HEK293 (cell line): ENCODE measurements around the gene GJA3.

Source experiments
- CTCF ChIA-PET: fragments of 350-600 bp; formaldehyde crosslinking; extraction: SDS; loops from one replicate; lab custom pipeline; 2021; ENCODE audit warnings: antibody characterized with exemption; lab: Yijun Ruan, JAX
- POLR2A ChIA-PET: fragments of 300-600 bp; formaldehyde crosslinking; extraction: SDS; loops from one replicate; lab custom pipeline; 2020; ENCODE audit warnings: antibody characterized with exemption, inconsistent platforms; lab: Yijun Ruan, JAX
- H3K27ac ChIP-seq: fragments of 200-500 bp; sonication (Bioruptor generic); 2 replicates; pipeline ENCODE4 v1.5.1; 2014; ENCODE audit warnings: low read depth, low read length, control low read depth, inconsistent platforms; ENCODE audit errors: extremely low read depth
- H3K36me3 ChIP-seq, 2 experiments: fragments of 200-500 bp in 1 of 2; sonication (Bioruptor generic) in 1 of 2; 1 replicate in 1 of 2; 2 replicates in 1 of 2; pipeline ENCODE4 v1.5.1; 2014 to 2017; ENCODE audit warnings: inconsistent platforms in 2 of 2, low read length in 2 of 2; ENCODE audit not compliant: control insufficient read depth in 2 of 2, insufficient read depth in 1 of 2
- H3K4me1 ChIP-seq: fragments of 200-500 bp; sonication (Bioruptor generic); 2 replicates; pipeline ENCODE4 v1.5.1; 2014; ENCODE audit warnings: mild to moderate bottlenecking, low read length, inconsistent platforms; ENCODE audit not compliant: control insufficient read depth, insufficient read depth
- H3K4me3 ChIP-seq: 2 replicates; pipeline ENCODE4 v1.5.1; 2011; ENCODE audit warnings: low read depth, mild to moderate bottlenecking, control low read depth, low read length, moderate library complexity
- H3K9me3 ChIP-seq: fragments of 200-500 bp; sonication (Bioruptor generic); 2 replicates; pipeline ENCODE4 v1.5.1; 2014; ENCODE audit warnings: low read depth, low read length, inconsistent platforms; ENCODE audit not compliant: control insufficient read depth, insufficient read depth
- EGR2 ChIP-seq: fragments of 450-650 bp; formaldehyde crosslinking; IDR thresholded peaks from 2 replicates; pipeline ENCODE4 v1.5.1; 2016; ENCODE audit warnings: low read depth, missing biosample characterization, missing genetic modification characterization
- HOXA7 ChIP-seq: sonication (generic); formaldehyde crosslinking; IDR thresholded peaks from 2 replicates; pipeline ENCODE4 v1.8.1; 2022; ENCODE audit warnings: missing genetic modification reagents, borderline replicate concordance
- SALL2 ChIP-seq: fragments of 450-650 bp; formaldehyde crosslinking; IDR thresholded peaks from 2 replicates; pipeline ENCODE4 v1.5.0; 2017; ENCODE audit warnings: missing biosample characterization, mild to moderate bottlenecking, missing genetic modification characterization, borderline replicate concordance
- ZFHX2 ChIP-seq: fragments of 450-650 bp; formaldehyde crosslinking; conservative IDR thresholded peaks from 2 replicates; pipeline ENCODE4 v1.5.1; 2016; ENCODE audit warnings: missing biosample characterization, missing genetic modification characterization
- ZNF132 ChIP-seq: fragments of 450-650 bp; formaldehyde crosslinking; IDR thresholded peaks from 2 replicates; pipeline ENCODE4 v1.5.1; 2017; ENCODE audit warnings: missing biosample characterization, missing genetic modification characterization, borderline replicate concordance
- ZNF16 ChIP-seq: fragments of 450-650 bp; formaldehyde crosslinking; IDR thresholded peaks from 2 replicates; pipeline ENCODE4 v1.5.1; 2016; ENCODE audit warnings: low read depth, missing biosample characterization, missing genetic modification characterization
- ZNF341 ChIP-seq: fragments of 450-650 bp; formaldehyde crosslinking; IDR thresholded peaks from 2 replicates; pipeline ENCODE4; 2016; ENCODE audit warnings: low read depth, missing biosample characterization, missing genetic modification characterization
- ZNF423 ChIP-seq: fragments of 450-650 bp; formaldehyde crosslinking; IDR thresholded peaks from 2 replicates; pipeline ENCODE4 v1.5.1; 2016; ENCODE audit warnings: missing biosample characterization, missing genetic modification characterization
- ZNF521 ChIP-seq: fragments of 450-650 bp; formaldehyde crosslinking; IDR thresholded peaks from 2 replicates; pipeline ENCODE4 v1.5.1; 2017; ENCODE audit warnings: missing biosample characterization, mild to moderate bottlenecking, missing genetic modification characterization
- ZNF571 ChIP-seq: fragments of 450-650 bp; formaldehyde crosslinking; IDR thresholded peaks from 2 replicates; pipeline ENCODE4 v1.5.0; 2017; ENCODE audit warnings: missing biosample characterization, missing genetic modification characterization
- ZNF596 ChIP-seq: fragments of 450-650 bp; IDR thresholded peaks from 2 replicates; pipeline ENCODE4 v1.5.0; 2018; ENCODE audit warnings: missing biosample characterization, mild to moderate bottlenecking, missing genetic modification characterization, moderate library complexity
- ZNF623 ChIP-seq: fragments of 450-650 bp; formaldehyde crosslinking; IDR thresholded peaks from 2 replicates; pipeline ENCODE4 v1.5.1; 2016; ENCODE audit warnings: missing biosample characterization, missing genetic modification characterization
- ZNF629 ChIP-seq: fragments of 450-650 bp; formaldehyde crosslinking; IDR thresholded peaks from 2 replicates; pipeline ENCODE4 v1.5.1; 2017; ENCODE audit warnings: missing biosample characterization, missing genetic modification characterization
- ZNF658 ChIP-seq: fragments of 450-650 bp; formaldehyde crosslinking; IDR thresholded peaks from 2 replicates; pipeline ENCODE4; 2016; ENCODE audit warnings: missing biosample characterization, missing genetic modification characterization
- ZNF670 ChIP-seq: fragments of 450-650 bp; formaldehyde crosslinking; IDR thresholded peaks from 2 replicates; pipeline ENCODE4 v1.5.1; 2016; ENCODE audit warnings: missing biosample characterization, missing genetic modification characterization, low read depth
- TF ChIP-seq, protein P1 (sequence below): fragments of 450-650 bp; formaldehyde crosslinking; IDR thresholded peaks from 2 replicates; pipeline ENCODE4 v1.5.1; 2016; ENCODE audit warnings: missing biosample characterization, missing genetic modification characterization, low read depth
- TF ChIP-seq, protein P2 (sequence below): fragments of 450-650 bp; formaldehyde crosslinking; conservative IDR thresholded peaks from 2 replicates; pipeline ENCODE4 v1.5.1; 2016; ENCODE audit warnings: low read depth, missing biosample characterization, missing genetic modification characterization
- TF ChIP-seq, protein P3 (sequence below): fragments of 450-650 bp; formaldehyde crosslinking; IDR thresholded peaks from 2 replicates; pipeline ENCODE4 v1.5.1; 2016; ENCODE audit warnings: missing biosample characterization, missing genetic modification characterization
- TF ChIP-seq, protein P4 (sequence below): fragments of 450-650 bp; formaldehyde crosslinking; IDR thresholded peaks from 2 replicates; pipeline ENCODE4 v1.5.1; 2016; ENCODE audit warnings: missing biosample characterization, missing genetic modification characterization
- TF ChIP-seq, protein P5 (sequence below): fragments of 450-650 bp; formaldehyde crosslinking; IDR thresholded peaks from 2 replicates; pipeline ENCODE4 v1.5.1; 2017; ENCODE audit warnings: missing biosample characterization, missing genetic modification characterization

GJA3 gene

DNA sequence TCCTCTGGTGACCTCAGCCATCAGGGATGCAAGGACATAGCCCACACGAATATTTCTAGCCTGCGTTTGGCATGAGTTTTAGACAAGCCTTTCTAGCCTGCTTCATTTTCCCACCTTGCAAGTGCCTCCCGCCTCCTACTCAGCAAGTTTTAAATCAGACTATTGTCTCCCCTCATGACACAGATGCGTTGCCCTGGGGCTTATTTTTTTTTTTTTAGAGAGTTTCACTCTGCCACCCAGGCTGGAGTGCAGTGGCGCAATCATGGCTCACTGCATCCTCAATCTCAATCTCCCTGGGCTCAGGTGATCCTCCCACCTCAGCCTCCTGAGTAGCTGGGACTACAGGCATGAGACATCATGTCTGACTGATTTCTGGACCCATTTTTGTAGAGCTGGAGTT is 17.3 kb upstream of the GJA3 start:
- no peak for TF ChIP-seq ZNF132 (tag by site-specific recombination)
- no peak for TF ChIP-seq ZNF571 (tag by site-specific recombination)
- no peak for TF ChIP-seq ZNF423
- TF ChIP-seq ZFHX2 (tag by site-specific recombination) = 0 out of 2 replicates have a peak, but pooled peaks have one; percentile 25
- TF ChIP-seq EGR2 (tag by site-specific recombination) = 0 out of 2 replicates have a peak, but pooled peaks have one; percentile 21
- no peak for TF ChIP-seq ZNF596 (tag by site-specific recombination)
- Histone ChIP-seq H3K4me3 (no peak overlapping the region), H3K36me3 (no peaks in the 10 kb centered on the region), H3K4me1 (peaks cover 8% of the 10 kb centered on the region; the same call in 1 of the 2 replicates), H3K27ac (no peak overlapping the region), H3K9me3 (no peaks in the 10 kb centered on the region)
- ChIA-PET CTCF (interaction anchor here (0.7 to 0.9 kb wide), 2 partner anchors 118 to 204 kb away, joined by 3 read pairs; no protein-coding TSS in a partner anchor), POLR2A (no interaction called here)

DNA sequence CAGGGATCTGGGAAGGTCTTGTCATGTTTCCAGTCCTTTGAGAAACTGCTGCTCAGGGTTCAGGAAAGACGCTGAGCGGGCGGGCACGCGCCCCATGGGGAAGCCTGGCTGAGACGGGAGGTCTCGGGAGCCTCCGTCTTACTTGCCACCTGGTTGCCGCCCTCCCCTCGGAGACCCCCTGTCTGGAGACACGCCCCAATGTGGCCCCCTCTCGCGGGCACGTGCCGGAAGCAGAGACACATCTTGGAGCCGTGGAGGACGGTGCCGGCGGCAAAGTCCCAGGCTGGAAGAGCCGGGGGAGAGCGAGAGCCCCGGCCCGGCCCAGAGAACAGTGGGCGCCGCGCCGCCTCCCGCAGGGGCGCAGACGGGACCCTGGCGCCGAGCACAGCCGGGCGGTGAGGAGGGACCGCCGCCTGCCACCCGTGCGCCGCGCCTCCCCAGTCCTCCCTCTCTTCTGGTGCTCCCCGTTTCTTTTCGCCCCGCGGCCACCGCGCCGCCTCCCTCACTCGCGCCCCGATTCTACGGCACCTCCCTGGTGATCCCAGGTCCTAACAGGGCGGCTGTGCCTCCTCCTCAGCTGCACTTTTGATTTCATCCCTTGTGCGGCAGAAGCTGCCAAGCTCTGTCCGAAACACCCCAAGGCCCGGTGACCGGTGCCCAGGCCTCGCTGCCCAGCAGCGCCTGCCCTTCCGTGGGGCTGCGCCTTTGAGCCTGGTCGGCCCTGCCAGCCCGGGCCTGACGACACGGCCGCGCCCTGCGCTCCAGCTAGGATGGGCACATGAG is 16.4 kb upstream of the GJA3 start:
- no peaks in the 10 kb centered on the region for H3K9me3 ChIP-seq
- no peaks in the 10 kb centered on the region for H3K36me3 ChIP-seq
- CTCF ChIA-PET = interaction anchor here (0.7 kb wide), 1 partner anchor 142 kb away, joined by 3 read pairs; no protein-coding TSS in a partner anchor
- no peak overlapping the region for H3K4me3 ChIP-seq
- no peak overlapping the region for H3K27ac ChIP-seq
- POLR2A ChIA-PET = no interaction called here
- TF ChIP-seq SALL2 (tag by site-specific recombination) (no peak), ZNF521 (tag by site-specific recombination) (no peak), HOXA7 (CRISPR knock-in tag) (no peak), ZNF623 (tag by site-specific recombination) (no peak), ZNF16 (tag by site-specific recombination) (no peak), ZNF670 (tag by site-specific recombination) (no peak), ZNF658 (tag by site-specific recombination) (no peak), ZNF341 (no peak), ZNF629 (no peak)
- TF ChIP-seq, protein P1, sequence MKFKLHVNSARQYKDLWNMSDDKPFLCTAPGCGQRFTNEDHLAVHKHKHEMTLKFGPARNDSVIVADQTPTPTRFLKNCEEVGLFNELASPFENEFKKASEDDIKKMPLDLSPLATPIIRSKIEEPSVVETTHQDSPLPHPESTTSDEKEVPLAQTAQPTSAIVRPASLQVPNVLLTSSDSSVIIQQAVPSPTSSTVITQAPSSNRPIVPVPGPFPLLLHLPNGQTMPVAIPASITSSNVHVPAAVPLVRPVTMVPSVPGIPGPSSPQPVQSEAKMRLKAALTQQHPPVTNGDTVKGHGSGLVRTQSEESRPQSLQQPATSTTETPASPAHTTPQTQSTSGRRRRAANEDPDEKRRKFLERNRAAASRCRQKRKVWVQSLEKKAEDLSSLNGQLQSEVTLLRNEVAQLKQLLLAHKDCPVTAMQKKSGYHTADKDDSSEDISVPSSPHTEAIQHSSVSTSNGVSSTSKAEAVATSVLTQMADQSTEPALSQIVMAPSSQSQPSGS (tag by site-specific recombination) = no peak
- TF ChIP-seq, protein P2, sequence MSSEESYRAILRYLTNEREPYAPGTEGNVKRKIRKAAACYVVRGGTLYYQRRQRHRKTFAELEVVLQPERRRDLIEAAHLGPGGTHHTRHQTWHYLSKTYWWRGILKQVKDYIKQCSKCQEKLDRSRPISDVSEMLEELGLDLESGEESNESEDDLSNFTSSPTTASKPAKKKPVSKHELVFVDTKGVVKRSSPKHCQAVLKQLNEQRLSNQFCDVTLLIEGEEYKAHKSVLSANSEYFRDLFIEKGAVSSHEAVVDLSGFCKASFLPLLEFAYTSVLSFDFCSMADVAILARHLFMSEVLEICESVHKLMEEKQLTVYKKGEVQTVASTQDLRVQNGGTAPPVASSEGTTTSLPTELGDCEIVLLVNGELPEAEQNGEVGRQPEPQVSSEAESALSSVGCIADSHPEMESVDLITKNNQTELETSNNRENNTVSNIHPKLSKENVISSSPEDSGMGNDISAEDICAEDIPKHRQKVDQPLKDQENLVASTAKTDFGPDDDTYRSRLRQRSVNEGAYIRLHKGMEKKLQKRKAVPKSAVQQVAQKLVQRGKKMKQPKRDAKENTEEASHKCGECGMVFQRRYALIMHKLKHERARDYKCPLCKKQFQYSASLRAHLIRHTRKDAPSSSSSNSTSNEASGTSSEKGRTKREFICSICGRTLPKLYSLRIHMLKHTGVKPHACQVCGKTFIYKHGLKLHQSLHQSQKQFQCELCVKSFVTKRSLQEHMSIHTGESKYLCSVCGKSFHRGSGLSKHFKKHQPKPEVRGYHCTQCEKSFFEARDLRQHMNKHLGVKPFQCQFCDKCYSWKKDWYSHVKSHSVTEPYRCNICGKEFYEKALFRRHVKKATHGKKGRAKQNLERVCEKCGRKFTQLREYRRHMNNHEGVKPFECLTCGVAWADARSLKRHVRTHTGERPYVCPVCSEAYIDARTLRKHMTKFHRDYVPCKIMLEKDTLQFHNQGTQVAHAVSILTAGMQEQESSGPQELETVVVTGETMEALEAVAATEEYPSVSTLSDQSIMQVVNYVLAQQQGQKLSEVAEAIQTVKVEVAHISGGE (tag by site-specific recombination) = no peak
- TF ChIP-seq, protein P3, sequence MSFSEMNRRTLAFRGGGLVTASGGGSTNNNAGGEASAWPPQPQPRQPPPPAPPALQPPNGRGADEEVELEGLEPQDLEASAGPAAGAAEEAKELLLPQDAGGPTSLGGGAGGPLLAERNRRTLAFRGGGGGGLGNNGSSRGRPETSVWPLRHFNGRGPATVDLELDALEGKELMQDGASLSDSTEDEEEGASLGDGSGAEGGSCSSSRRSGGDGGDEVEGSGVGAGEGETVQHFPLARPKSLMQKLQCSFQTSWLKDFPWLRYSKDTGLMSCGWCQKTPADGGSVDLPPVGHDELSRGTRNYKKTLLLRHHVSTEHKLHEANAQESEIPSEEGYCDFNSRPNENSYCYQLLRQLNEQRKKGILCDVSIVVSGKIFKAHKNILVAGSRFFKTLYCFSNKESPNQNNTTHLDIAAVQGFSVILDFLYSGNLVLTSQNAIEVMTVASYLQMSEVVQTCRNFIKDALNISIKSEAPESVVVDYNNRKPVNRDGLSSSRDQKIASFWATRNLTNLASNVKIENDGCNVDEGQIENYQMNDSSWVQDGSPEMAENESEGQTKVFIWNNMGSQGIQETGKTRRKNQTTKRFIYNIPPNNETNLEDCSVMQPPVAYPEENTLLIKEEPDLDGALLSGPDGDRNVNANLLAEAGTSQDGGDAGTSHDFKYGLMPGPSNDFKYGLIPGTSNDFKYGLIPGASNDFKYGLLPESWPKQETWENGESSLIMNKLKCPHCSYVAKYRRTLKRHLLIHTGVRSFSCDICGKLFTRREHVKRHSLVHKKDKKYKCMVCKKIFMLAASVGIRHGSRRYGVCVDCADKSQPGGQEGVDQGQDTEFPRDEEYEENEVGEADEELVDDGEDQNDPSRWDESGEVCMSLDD (tag by site-specific recombination) = no peak
- TF ChIP-seq, protein P4, sequence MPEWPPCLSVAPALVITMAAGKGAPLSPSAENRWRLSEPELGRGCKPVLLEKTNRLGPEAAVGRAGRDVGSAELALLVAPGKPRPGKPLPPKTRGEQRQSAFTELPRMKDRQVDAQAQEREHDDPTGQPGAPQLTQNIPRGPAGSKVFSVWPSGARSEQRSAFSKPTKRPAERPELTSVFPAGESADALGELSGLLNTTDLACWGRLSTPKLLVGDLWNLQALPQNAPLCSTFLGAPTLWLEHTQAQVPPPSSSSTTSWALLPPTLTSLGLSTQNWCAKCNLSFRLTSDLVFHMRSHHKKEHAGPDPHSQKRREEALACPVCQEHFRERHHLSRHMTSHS (tag by site-specific recombination) = no peak
- TF ChIP-seq, protein P5, sequence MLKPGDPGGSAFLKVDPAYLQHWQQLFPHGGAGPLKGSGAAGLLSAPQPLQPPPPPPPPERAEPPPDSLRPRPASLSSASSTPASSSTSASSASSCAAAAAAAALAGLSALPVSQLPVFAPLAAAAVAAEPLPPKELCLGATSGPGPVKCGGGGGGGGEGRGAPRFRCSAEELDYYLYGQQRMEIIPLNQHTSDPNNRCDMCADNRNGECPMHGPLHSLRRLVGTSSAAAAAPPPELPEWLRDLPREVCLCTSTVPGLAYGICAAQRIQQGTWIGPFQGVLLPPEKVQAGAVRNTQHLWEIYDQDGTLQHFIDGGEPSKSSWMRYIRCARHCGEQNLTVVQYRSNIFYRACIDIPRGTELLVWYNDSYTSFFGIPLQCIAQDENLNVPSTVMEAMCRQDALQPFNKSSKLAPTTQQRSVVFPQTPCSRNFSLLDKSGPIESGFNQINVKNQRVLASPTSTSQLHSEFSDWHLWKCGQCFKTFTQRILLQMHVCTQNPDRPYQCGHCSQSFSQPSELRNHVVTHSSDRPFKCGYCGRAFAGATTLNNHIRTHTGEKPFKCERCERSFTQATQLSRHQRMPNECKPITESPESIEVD (tag by site-specific recombination) = no peak
- peaks cover 8% of the 10 kb centered on the region; the same call in 1 of the 2 replicates for H3K4me1 ChIP-seq
